ENCODE measurements around the gene PRLH. TPM values are rescaled to one million over a fixed set of nuclear protein-coding genes. Genes with fewer than 3 reads are reported as not detected.

Gene PRLH
- total RNA-seq, 1 donor from 2014 or later = not detected

DNA sequence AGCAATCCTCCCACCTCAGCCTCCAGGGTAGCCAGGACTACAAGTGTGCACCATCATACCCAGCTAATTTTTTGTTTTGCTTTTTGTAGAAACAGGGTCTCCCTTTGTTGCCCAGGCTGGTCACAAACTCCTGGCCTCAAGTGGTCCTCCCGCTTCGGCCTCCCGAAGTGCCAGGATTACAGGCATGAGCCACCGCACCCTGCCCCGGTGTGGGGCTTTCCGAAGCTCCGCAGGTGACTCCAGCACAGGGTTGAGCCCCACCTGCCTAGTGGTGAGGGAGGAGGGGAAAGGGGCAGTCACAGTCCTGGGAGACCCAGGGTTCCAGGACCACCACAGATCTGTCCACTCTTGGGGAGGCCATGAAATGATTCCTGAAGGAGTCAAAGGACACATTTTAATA, 5.2 kb downstream of the PRLH start:
- no peak overlapping the region for H3K4me3 Mint-ChIP-seq
- DNase-seq (ENCODE audit: low read depth, low spot score) = no peak
- H3K27ac Mint-ChIP-seq (ENCODE audit: unreplicated experiment) = no peak overlapping the region
- H3K9me3 Mint-ChIP-seq = peaks cover 4% of the 10 kb centered on the region
- no peaks in the 10 kb centered on the region for H3K27me3 Mint-ChIP-seq (ENCODE audit: low read depth)
- peaks cover 14% of the 10 kb centered on the region for H3K4me1 Mint-ChIP-seq
- TF ChIP-seq, protein P1, sequence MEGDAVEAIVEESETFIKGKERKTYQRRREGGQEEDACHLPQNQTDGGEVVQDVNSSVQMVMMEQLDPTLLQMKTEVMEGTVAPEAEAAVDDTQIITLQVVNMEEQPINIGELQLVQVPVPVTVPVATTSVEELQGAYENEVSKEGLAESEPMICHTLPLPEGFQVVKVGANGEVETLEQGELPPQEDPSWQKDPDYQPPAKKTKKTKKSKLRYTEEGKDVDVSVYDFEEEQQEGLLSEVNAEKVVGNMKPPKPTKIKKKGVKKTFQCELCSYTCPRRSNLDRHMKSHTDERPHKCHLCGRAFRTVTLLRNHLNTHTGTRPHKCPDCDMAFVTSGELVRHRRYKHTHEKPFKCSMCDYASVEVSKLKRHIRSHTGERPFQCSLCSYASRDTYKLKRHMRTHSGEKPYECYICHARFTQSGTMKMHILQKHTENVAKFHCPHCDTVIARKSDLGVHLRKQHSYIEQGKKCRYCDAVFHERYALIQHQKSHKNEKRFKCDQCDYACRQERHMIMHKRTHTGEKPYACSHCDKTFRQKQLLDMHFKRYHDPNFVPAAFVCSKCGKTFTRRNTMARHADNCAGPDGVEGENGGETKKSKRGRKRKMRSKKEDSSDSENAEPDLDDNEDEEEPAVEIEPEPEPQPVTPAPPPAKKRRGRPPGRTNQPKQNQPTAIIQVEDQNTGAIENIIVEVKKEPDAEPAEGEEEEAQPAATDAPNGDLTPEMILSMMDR (conservative IDR thresholded peaks at IDR 0.05) = no peak
- no peaks in the 10 kb centered on the region for H3K36me3 Mint-ChIP-seq (ENCODE audit: low read depth)

DNA sequence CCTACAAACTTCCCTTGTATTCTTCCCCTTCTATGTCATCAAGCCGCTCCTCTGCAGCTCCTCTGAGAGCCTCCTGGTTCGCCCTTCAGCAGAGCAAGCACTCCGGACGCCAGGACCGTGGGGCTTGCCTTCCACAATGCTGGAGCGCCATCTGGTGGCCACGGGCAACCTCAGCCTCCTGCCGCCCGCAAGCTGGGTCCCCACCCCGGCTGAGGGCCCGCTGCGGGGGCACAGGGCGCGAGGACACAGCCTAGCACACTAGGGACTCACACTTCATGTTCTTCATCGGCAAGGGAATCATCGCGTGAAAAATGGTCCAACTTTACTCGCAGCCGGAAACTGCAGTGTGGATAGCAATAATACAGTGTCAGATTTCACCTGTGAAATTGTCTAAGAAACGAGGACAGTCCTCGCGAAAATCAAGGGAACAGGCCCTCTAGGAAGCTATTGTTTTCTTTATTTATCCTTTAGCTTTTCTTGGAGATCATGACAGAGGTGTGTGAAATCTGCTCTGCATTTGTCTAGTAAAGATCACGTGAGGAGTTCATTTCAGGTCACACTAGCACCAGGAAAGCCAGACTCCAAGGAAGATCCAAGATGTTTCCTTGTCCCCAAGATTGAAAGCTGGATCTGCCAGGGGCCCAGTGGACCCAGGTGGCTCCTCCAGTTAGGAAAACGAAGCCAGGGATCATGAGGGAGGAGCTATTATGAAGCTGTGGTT, 5.8 kb downstream of the PRLH start:
- Mint-ChIP-seq H3K27me3 (ENCODE audit: low read depth) (no peaks in the 10 kb centered on the region), H3K4me3 (no peak overlapping the region), H3K27ac (ENCODE audit: unreplicated experiment) (no peak overlapping the region), H3K4me1 (peaks cover 14% of the 10 kb centered on the region), H3K9me3 (peaks cover 4% of the 10 kb centered on the region), H3K36me3 (ENCODE audit: low read depth) (no peaks in the 10 kb centered on the region)
- DNase-seq (ENCODE audit: low read depth, low spot score) = peak; percentile 98
- TF ChIP-seq, protein P1 (conservative IDR thresholded peaks at IDR 0.05) = peak; percentile 100

DNA sequence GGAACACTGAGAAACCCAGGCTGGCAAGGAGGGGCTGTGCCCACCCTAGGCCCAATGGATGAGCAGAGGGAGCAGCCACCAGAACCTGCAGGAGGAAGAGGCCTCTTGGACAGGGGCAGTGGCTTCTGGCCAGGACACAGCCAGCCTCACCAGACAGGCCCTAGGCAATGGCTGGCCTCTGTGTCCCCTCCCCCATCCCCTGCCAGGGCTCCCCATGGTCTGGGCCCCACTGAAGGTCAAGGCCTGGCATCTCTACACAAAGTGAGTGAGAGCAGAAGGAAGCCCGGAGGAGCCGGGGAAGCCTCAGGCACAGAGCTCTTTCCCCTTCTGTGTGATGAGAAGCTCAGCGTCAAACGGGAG, 6.3 kb downstream of the PRLH start:
- Mint-ChIP-seq H3K36me3 (ENCODE audit: low read depth) (no peaks in the 10 kb centered on the region), H3K27ac (ENCODE audit: unreplicated experiment) (no peak overlapping the region), H3K27me3 (ENCODE audit: low read depth) (no peaks in the 10 kb centered on the region), H3K4me1 (peaks cover 14% of the 10 kb centered on the region), H3K9me3 (peaks cover 4% of the 10 kb centered on the region), H3K4me3 (no peak overlapping the region)
- DNase-seq (ENCODE audit: low read depth, low spot score) = no peak
- TF ChIP-seq, protein P1 (conservative IDR thresholded peaks at IDR 0.05) = no peak

DNA sequence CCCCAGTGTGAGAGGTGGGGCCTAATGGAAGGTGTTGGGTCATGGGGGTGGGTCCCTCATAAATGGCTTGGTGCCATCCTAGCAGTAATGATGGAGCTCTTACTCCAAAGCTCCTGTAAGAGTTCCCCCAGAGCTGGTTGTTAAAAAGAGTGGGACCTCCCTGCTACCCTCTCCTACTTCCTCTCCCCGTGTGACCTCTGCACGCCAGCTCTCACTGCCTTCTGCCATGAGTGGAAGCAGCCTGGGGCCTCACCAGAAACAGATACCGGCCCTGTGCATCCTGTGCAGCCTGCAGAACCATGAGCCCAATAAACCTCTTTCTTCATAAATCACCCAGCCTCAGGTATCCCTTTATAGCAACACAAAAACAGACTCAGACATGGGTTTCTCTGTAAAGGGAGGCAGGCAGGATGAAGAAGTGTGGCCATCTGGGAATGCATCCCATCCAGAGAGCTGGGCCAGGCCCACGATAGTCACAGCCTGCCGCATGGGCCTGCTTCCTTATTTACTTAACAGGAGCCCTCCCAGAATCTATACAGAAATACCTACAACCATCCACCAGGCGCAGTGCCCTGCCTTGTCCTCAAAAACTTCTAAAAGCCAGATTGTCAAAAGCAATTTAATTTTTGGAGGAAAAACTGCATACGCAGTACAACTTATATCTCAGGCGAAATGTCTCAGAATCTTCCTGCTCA, 7.5 kb downstream of the PRLH start:
- Mint-ChIP-seq H3K36me3 (ENCODE audit: low read depth) (no peaks in the 10 kb centered on the region), H3K27ac (ENCODE audit: unreplicated experiment) (no peak overlapping the region), H3K4me1 (peaks cover 14% of the 10 kb centered on the region), H3K4me3 (no peak overlapping the region), H3K9me3 (peaks cover 3% of the 10 kb centered on the region), H3K27me3 (ENCODE audit: low read depth) (no peaks in the 10 kb centered on the region)
- no peak for DNase-seq (ENCODE audit: low read depth, low spot score)
- TF ChIP-seq, protein P1 (conservative IDR thresholded peaks at IDR 0.05) = no peak

DNA sequence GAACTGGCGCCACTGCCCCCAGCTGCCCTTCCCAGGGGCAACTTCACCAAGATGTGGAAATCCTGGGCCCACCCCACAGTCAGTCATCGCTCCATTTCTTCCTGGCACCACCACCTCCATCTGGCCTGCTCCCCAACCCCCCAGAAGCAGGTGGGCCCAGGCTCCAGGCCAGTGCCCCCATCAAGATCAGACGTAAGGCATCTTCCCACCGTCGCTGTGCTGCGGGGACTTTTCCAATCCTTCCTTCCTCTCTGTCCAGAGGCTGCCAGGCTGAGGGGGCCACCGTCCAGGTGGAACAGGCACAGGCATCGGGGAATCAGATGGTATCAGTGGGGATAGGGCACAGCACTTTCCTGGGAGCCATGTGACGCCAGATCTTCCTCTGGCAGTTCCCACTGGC, 8.1 kb downstream of the PRLH start:
- H3K36me3 Mint-ChIP-seq (ENCODE audit: low read depth) = no peaks in the 10 kb centered on the region
- H3K27ac Mint-ChIP-seq (ENCODE audit: unreplicated experiment) = no peak overlapping the region
- TF ChIP-seq, protein P1 (conservative IDR thresholded peaks at IDR 0.05) = no peak
- H3K27me3 Mint-ChIP-seq (ENCODE audit: low read depth) = no peaks in the 10 kb centered on the region
- H3K9me3 Mint-ChIP-seq = no peaks in the 10 kb centered on the region
- DNase-seq (ENCODE audit: low read depth, low spot score) = no peak
- H3K4me1 Mint-ChIP-seq = peaks cover 14% of the 10 kb centered on the region
- no peak overlapping the region for H3K4me3 Mint-ChIP-seq

Data from neural crest cell (in vitro differentiated cells).